GM10266 (cell line): ENCODE measurements around the gene PPP2R5B.

Experiments used
- DNase-seq: peaks from one replicate; pipeline ENCODE4 v3.0.0; 2012; ENCODE audit errors: extremely low spot score
- CTCF ChIP-seq: IDR thresholded peaks from 2 replicates; pipeline ENCODE4 v1.5.1; 2012; ENCODE audit warnings: mild to moderate bottlenecking, low read depth; ENCODE audit not compliant: control insufficient read depth, insufficient read depth; ENCODE audit errors: missing control alignments

The PPP2R5B gene

GRCh38 chr11:64916775-64917662, 7.5 kb upstream of the PPP2R5B start, which contains the start of gene ATG2A:
TSS of gene ATG2A (minus strand) at chr11:64917209. CDS start at chr11:64917135, 74 bp downstream.
- no peak for TF ChIP-seq CTCF
- DNase-seq = peak; percentile 99

- no peak for DNase-seq
- TF ChIP-seq CTCF = no peak
These were observed 6.9 kb upstream of the PPP2R5B start for GRCh38 chr11:64917663-64917995.

DNA sequence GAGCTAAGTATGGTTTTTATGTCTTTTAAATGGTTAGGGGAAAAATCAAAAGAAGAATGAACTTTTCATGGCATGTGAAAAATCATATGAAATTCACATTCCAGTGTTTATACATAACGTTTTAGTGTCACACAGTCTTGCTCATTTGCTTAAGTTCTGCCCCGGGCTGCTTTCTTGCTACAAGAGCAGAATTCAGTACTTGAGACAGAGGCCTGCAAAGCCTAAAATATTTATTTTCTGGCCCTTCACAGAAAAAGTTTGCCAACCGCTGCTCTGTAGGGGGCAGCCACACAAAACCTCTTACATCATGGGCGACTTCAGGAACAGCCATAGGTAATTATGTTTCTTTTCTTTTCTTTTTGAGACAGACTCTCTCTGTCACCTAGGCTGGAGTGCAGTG, 6.5 kb upstream of the PPP2R5B start:
- TF ChIP-seq CTCF = peak; percentile 42
- DNase-seq = no peak

- no peak for TF ChIP-seq CTCF
- DNase-seq = no peak
These were observed 4.9 kb upstream of the PPP2R5B start for GRCh38 chr11:64919627-64920026.

DNA sequence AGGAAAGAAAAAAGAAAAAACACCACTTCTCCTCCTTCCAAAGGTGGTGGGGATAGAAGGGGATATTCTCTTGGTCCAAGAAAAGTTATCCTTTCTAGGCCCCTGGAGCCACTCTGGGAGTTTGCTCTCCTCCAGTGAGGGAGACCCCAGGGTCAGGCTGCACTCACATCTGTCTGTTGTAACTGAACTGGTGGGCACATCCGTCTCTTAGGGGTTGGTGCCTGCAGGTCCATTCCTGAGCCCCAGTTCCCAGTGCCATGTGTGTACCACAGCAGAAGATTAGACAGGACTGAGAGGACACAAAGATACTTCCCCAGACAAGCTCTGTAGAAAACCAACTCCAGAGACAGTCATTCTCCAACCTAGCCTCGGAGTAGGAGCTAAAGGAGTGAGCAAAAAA, 4.4 kb upstream of the PPP2R5B start:
- no peak for DNase-seq

DNA sequence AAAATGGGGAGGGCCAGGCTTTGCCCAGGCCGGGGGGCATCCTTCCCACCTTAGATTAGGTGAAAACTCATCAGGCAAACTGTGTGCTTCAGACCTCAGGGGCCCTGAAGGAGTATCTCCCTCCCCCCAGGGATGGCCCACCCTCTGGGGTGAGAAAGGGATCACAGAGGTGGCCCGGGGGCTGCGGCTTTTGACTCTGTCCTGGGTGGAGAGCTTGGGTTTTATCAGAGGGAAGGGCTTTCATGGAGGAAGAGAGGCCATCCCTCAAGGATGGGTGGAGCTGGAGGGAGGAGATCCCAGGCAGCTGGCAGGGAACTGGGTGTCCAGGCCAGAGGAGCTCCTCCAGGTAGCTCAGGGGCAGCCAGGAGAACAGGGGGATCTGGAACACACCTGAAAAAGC, 3.1 kb upstream of the PPP2R5B start:
- no peak for DNase-seq

More for the DNA sequence above, 4.4 kb upstream of the PPP2R5B start:
- no peak for TF ChIP-seq CTCF

More for the DNA sequence above, 3.1 kb upstream of the PPP2R5B start:
- no peak for TF ChIP-seq CTCF
